Body of pancreas (tissue), 4 donors: ENCODE data around the gene INVS.

Experiments
- CTCF ChIP-seq, 7 experiments: fragments of 450-650 bp in 4 of 7; fragments of 200-600 bp in 3 of 7; sonication (generic) in 3 of 7; IDR thresholded peaks; one replicate each; pipeline ENCODE4 v1.5.1; 2016 to 2019; ENCODE audit warnings: antibody characterized with exemption in 7 of 7
- POLR2A ChIP-seq, 3 donors: fragments of 450-650 bp; IDR thresholded peaks; one replicate each; pipeline ENCODE4 v1.6.1; 2016; ENCODE audit warnings: antibody characterized with exemption in 3 of 3, mild to moderate bottlenecking in 2 of 3

- TF ChIP-seq CTCF (IDR thresholded peaks at IDR 0.05) (no peak), POLR2A (IDR thresholded peaks at IDR 0.05) (no peak)
Observed at GRCh38 chr9:100108559-100108958, 9.5 kb downstream of the INVS start.
